AG04450 (cell line): Measurements from ENCODE around the gene IRAG1. TPM values are rescaled to one million over a fixed set of nuclear protein-coding genes. Genes with fewer than 3 reads are reported as not detected.
A peak's percentile ranks its signal among the peaks of the same experiment; 100 is the strongest.

Experiments
- CTCF ChIA-PET: fragments of 300-600, 350-600 bp; formaldehyde crosslinking; extraction: SDS; loops from one replicate; lab custom pipeline; 2022; ENCODE audit warnings: antibody characterized with exemption, inconsistent platforms; lab: Charles Lee
- POLR2A ChIA-PET: fragments of 350-600 bp; formaldehyde crosslinking; extraction: SDS; loops from one replicate; lab custom pipeline; 2021; ENCODE audit warnings: antibody characterized with exemption, inconsistent platforms; lab: Yijun Ruan, JAX
- DNase-seq: peaks from one replicate; pipeline ENCODE4 v3.0.0-alpha.2; 2011; ENCODE audit warnings: low read depth, low spot score
- H3K27ac ChIP-seq: one replicate; pipeline ENCODE4 v1.5.1; 2012; ENCODE audit warnings: low read depth, low read length, control low read depth
- H3K27me3 ChIP-seq: one replicate; pipeline ENCODE4 v1.6.0; 2012; ENCODE audit warnings: low read length; ENCODE audit not compliant: control insufficient read depth, insufficient read depth
- H3K4me3 ChIP-seq: 2 replicates; pipeline ENCODE4 v1.5.1; 2011; ENCODE audit warnings: mild to moderate bottlenecking, low read depth, low read length, control low read depth
- H3K9me3 ChIP-seq: 2 replicates; pipeline ENCODE4 v1.5.1; 2012; ENCODE audit warnings: low read length; ENCODE audit not compliant: control insufficient read depth, insufficient read depth
- polyA plus RNA-seq: library from polyadenylated mRNA; depleted of rRNA; stranded (reverse); fragments of >200 nt; gene quantifications from 2 replicates; pipeline ENCODE4 v1.2.3, GENCODE V29; 2011
- TF ChIP-seq, protein P1 (sequence below): IDR thresholded peaks from 2 replicates; pipeline ENCODE4 v1.5.1; 2011; ENCODE audit warnings: low read depth, low read length, control low read depth, inconsistent platforms

The IRAG1 gene
- polyA plus RNA-seq, 1 experiment, result 60.3 TPM

DNA sequence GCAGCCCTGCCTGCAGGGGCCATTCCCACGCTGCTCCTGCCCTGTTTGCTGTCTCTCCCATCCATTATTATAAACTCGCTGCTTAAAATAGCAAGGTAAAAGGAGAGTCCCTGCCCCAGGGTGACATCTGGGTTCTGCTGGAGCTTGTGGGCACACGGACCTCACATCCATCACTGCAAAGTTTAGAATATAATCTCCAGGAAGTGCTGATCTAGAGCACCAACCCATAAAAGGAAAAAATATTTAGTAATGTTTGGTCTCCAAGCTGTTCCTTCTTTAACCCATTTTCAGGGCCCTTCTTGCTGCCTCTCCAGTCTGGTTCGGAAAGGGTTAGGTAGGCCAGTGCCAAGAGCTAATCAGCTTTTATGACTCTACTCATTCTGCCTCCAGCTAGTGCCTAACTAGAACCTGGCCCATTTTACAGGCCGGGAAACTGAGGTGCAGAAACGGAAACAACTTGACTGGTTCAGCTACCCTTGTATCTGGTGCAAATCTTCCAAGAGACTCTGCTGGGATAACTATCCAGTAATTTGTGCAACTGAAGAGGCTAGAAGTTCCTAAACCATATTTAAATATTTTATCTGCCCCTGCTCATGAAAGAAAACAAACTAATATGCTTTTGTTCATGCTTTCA, 37.5 kb downstream of the IRAG1 start:
- Histone ChIP-seq H3K27ac (peak overlapping the region; percentile 43), H3K27me3 (peaks cover 2% of the 10 kb centered on the region), H3K9me3 (no peaks in the 10 kb centered on the region), H3K4me3 (no peak overlapping the region)
- CTCF ChIA-PET, result interaction anchor here (0.6 to 2.2 kb wide), 2 partner anchors 22 to 80 kb away, joined by 3 to 5 read pairs; no protein-coding TSS in a partner anchor
- POLR2A ChIA-PET, result interaction anchor here (0.9 to 1.0 kb wide), 2 partner anchors 12 to 37 kb away, joined by 3 read pairs; partner anchors contain the start of gene IRAG1
- no peak for DNase-seq
- TF ChIP-seq, protein P1, sequence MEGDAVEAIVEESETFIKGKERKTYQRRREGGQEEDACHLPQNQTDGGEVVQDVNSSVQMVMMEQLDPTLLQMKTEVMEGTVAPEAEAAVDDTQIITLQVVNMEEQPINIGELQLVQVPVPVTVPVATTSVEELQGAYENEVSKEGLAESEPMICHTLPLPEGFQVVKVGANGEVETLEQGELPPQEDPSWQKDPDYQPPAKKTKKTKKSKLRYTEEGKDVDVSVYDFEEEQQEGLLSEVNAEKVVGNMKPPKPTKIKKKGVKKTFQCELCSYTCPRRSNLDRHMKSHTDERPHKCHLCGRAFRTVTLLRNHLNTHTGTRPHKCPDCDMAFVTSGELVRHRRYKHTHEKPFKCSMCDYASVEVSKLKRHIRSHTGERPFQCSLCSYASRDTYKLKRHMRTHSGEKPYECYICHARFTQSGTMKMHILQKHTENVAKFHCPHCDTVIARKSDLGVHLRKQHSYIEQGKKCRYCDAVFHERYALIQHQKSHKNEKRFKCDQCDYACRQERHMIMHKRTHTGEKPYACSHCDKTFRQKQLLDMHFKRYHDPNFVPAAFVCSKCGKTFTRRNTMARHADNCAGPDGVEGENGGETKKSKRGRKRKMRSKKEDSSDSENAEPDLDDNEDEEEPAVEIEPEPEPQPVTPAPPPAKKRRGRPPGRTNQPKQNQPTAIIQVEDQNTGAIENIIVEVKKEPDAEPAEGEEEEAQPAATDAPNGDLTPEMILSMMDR, result no peak

DNA sequence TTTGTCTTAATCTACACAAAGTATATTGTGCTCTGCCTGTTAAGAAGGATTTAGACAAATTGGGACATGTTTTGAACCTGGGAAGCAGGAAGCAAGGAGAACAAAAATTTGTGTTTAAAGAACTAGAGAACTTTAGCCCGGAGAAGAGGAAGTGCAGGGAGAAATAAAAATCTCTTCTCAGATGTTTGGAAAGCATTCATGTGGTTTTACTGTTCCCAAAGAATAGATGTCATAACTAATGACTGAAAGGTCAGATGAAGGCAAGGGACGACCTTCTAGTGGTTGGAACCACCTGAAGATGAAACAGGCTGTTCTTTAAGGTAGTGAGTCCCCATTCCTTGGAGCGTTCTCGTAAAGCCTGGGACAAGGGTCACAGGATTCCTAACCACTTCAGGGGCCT, 38.3 kb downstream of the IRAG1 start:
- DNase-seq, result no peak
- ChIA-PET CTCF (interaction anchor here (0.6 to 2.2 kb wide), 16 partner anchors 10 to 249 kb away, joined by 3 to 6 read pairs (median 4); partner anchors contain the start of gene RNF141), POLR2A (interaction anchor here (0.9 kb wide), 1 partner anchor 38 kb away, joined by 3 read pairs; the partner anchor contains the start of gene IRAG1)
- H3K27me3 ChIP-seq, result peaks cover 2% of the 10 kb centered on the region
- TF ChIP-seq, protein P1, result no peak
- H3K9me3 ChIP-seq, result no peaks in the 10 kb centered on the region
- no peak overlapping the region for H3K27ac ChIP-seq
- H3K4me3 ChIP-seq, result no peak overlapping the region

DNA sequence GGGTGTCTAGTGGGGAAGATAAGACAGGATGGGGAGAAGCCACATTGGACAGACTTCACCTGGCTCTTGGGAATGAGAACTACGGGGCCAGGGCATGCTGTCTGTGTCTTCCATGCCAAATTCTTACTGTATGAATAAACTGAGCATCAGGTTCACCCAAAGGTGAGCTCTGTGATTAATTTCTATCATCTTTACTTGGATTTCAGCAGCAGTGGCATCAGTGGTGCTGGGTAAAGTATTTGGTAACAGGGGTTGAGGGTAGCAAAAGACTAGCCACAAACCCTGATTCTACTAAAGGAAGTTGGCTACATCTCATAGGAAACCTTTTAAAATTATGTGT, 38.8 kb downstream of the IRAG1 start:
- no peaks in the 10 kb centered on the region for H3K9me3 ChIP-seq
- H3K27me3 ChIP-seq, result peaks cover 2% of the 10 kb centered on the region
- no peak for DNase-seq
- TF ChIP-seq, protein P1, result no peak
- H3K4me3 ChIP-seq, result no peak overlapping the region
- CTCF ChIA-PET, result interaction anchor here (0.6 to 2.2 kb wide), 17 partner anchors 10 to 249 kb away, joined by 3 to 6 read pairs (median 4); partner anchors contain the start of gene RNF141
- H3K27ac ChIP-seq, result no peak overlapping the region
- POLR2A ChIA-PET, result no interaction called here

DNA sequence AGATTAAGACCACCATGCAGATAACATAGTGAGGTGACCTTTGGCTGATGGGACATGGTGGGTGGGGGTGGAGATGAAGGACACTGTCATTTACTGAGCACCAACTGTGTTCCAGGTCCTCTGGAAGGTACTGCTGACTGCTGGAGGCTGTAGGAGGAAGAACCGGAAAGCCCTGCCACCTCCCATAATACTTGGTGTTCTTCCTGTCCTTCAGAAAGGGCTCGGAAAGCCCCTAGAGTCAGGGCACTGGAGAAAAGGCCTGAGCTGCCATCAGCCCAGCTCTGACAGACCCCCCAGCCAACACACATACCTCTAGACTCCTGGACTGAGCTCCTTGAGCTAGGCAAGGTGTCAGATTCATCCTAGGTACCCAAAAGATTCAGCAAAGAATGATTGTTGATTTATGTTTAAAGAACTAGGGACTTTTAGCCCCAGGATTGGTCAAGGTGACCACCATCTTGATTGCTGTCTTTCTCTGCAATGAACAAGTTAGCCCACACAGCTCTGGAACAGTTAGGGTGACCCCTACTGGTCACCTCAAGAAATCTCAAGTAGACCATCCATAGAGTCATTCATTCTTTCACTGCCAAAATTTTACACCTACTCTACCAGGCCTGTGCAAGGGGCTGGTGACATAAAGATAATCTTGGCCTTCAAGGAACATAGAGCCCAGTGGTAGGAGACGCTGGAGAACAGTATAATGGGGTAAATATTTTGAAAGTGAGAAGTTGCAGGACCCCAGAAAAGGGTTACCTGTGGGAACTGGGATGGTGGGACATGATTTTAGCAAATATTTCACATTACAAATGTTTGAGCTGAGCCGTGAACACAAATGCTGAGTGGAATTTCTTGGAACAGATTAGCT, 39.4 kb downstream of the IRAG1 start:
- Histone ChIP-seq H3K9me3 (no peaks in the 10 kb centered on the region), H3K4me3 (no peak overlapping the region), H3K27ac (no peak overlapping the region), H3K27me3 (peaks cover 2% of the 10 kb centered on the region)
- ChIA-PET CTCF (interaction anchor here (0.6 to 2.2 kb wide), 24 partner anchors 9 to 248 kb away, joined by 3 to 6 read pairs (median 4); partner anchors contain the start of gene RNF141), POLR2A (no interaction called here)
- no peak for DNase-seq
- TF ChIP-seq, protein P1, result peak; percentile 60
